Measurements from ENCODE around the gene USP40.

USP40 gene

GRCh38 chr2:233474308-233475160 is 92.0 kb downstream of the USP40 start:
- no peak for DNase-seq (ENCODE audit: low read depth)

GRCh38 chr2:233473878-233474277 is 92.7 kb downstream of the USP40 start:
- DNase-seq (ENCODE audit: low read depth), result no peak

GRCh38 chr2:233473386-233473791 is 93.2 kb downstream of the USP40 start:
- DNase-seq (ENCODE audit: low read depth), result no peak

GRCh38 chr2:233471291-233472035 is 95.1 kb downstream of the USP40 start:
- no peak for DNase-seq (ENCODE audit: low read depth)

- no peak for DNase-seq (ENCODE audit: low read depth)
Observed at GRCh38 chr2:233470839-233471238, 95.7 kb downstream of the USP40 start.

- DNase-seq (ENCODE audit: low read depth), result no peak
Observed at GRCh38 chr2:233470011-233470687, 96.4 kb downstream of the USP40 start.

- DNase-seq (ENCODE audit: low read depth), result no peak
Observed at GRCh38 chr2:233469261-233470010, 97.1 kb downstream of the USP40 start.

GRCh38 chr2:233468741-233469110 is 97.9 kb downstream of the USP40 start:
- DNase-seq (ENCODE audit: low read depth), result no peak

- DNase-seq (ENCODE audit: low read depth), result no peak
Observed at GRCh38 chr2:233468047-233468740, 98.4 kb downstream of the USP40 start.

- no peak for DNase-seq (ENCODE audit: low read depth)
Observed at GRCh38 chr2:233466991-233467603, 99.5 kb downstream of the USP40 start.

- no peak for DNase-seq (ENCODE audit: low read depth)
Observed at GRCh38 chr2:233464531-233465240, 101.9 kb downstream of the USP40 start.

GRCh38 chr2:233464056-233464455 is 102.5 kb downstream of the USP40 start:
- DNase-seq (ENCODE audit: low read depth), result no peak

- no peak for DNase-seq (ENCODE audit: low read depth)
Observed at GRCh38 chr2:233463586-233463985, 103.0 kb downstream of the USP40 start.

- no peak for DNase-seq (ENCODE audit: low read depth)
Observed at GRCh38 chr2:233462826-233463470, 103.6 kb downstream of the USP40 start.

GRCh38 chr2:233462202-233462785 is 104.3 kb downstream of the USP40 start:
- DNase-seq (ENCODE audit: low read depth), result no peak

- no peak for DNase-seq (ENCODE audit: low read depth)
Observed at GRCh38 chr2:233461481-233461891, 105.1 kb downstream of the USP40 start.

- no peak for DNase-seq (ENCODE audit: low read depth)
Observed at GRCh38 chr2:233460726-233461441, 105.7 kb downstream of the USP40 start.

GRCh38 chr2:233459426-233459825 is 107.2 kb downstream of the USP40 start:
- DNase-seq (ENCODE audit: low read depth), result no peak

GRCh38 chr2:233458826-233459225 is 107.8 kb downstream of the USP40 start:
- DNase-seq (ENCODE audit: low read depth), result no peak

Data from stimulated activated CD8-positive, alpha-beta memory T cell treated with anti-CD3 and anti-CD28 coated beads, Interleukin-15, amount 100 ng/mL, for 1 hour (primary cell).